Thymus (tissue), 11 donors: ENCODE results near the gene IL1RAPL1. TPM values are rescaled to one million over a fixed set of nuclear protein-coding genes. Genes with fewer than 3 reads are reported as not detected.

ENCODE experiments used
- DNase-seq, 9 donors: peaks; one replicate each; pipeline ENCODE4 v3.0.0-alpha.2; 2013; ENCODE audit warnings: low spot score in 9 of 9, low read depth in 6 of 9, missing footprints in 1 of 9
- H3K27ac ChIP-seq, 2 donors: one replicate each; pipeline ENCODE4 v1.5.1; 2013; ENCODE audit warnings: control low read depth in 1 of 2, low read depth in 1 of 2, low read length in 1 of 2, mild to moderate bottlenecking in 1 of 2, moderate library complexity in 1 of 2
- H3K27me3 ChIP-seq, 2 donors: one replicate each; pipeline ENCODE4 v1.5.1; 2013; ENCODE audit warnings: low read length in 1 of 2; ENCODE audit not compliant: control insufficient read depth in 2 of 2, insufficient read depth in 1 of 2
- H3K36me3 ChIP-seq, 2 donors: one replicate each; pipeline ENCODE4 v1.5.1; 2013; ENCODE audit warnings: low read length in 1 of 2, mild to moderate bottlenecking in 1 of 2, moderate library complexity in 1 of 2; ENCODE audit not compliant: control insufficient read depth in 2 of 2, insufficient read depth in 2 of 2
- H3K4me1 ChIP-seq, 2 donors: one replicate each; pipeline ENCODE4 v1.5.1; 2013; ENCODE audit warnings: low read length in 2 of 2; ENCODE audit not compliant: control insufficient read depth in 2 of 2, insufficient read depth in 2 of 2
- H3K4me3 ChIP-seq, 2 donors: one replicate each; pipeline ENCODE4 v1.5.1; 2013; ENCODE audit warnings: low read length in 2 of 2, control low read depth in 1 of 2, mild to moderate bottlenecking in 1 of 2
- H3K9me3 ChIP-seq, 2 donors: one replicate each; pipeline ENCODE4 v1.5.1; 2013; ENCODE audit warnings: low read length in 1 of 2, mild to moderate bottlenecking in 1 of 2; ENCODE audit not compliant: control insufficient read depth in 2 of 2, insufficient read depth in 1 of 2
- WGBS: extraction: QIAGEN DNeasy Blood & Tissue Kit; methylation state at CpG from one replicate; pipeline ENCODE4 v1.1.7; 2013; 5-methylcytosine and 5-hydroxymethylcytosine counted together
- polyA plus RNA-seq: library from polyadenylated mRNA; stranded (reverse); fragments of 200-250 nt; gene quantifications from one replicate; pipeline ENCODE4 v1.2.3, GENCODE V29; 2013
- total RNA-seq: library from RNA; stranded (reverse); fragments of 120-200 nt; gene quantifications from one replicate; pipeline ENCODE4 v1.2.4, GENCODE V29; 2013
- donor health status: healthy.

Gene IL1RAPL1
- total and polyA plus RNA-seq, 2 donors = 0.02 to 0.33 TPM

- H3K27me3 ChIP-seq = no peaks in the 10 kb centered on the region
- 97% methylated on average over 4 of the region's 4 CpGs for WGBS
Measured at GRCh38 chrX:29746326-29746725, 1159.1 kb downstream of the IL1RAPL1 start.

DNA sequence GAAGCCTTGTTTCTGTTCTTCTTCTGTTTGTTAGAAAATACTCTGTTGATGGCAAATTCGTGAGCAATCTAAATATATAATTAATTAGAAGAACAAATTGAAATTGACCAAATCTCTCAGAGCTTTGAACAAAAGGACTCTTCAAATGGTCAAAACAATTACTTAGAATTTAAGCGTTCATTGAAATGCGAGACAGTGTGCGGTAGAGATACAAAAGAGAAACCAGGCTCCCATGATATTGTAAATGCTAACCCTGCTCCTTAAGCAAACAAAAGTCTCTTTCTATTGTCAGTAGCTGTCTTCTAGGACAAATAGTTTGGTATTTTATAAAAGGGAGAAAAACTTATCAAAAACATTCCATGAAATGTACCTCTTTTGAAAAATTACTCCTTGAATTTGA lies 1174.8 kb downstream of the IL1RAPL1 start:
- H3K27ac ChIP-seq = no peak overlapping the region
- no peak for DNase-seq
- 71% methylated on average over 4 of the region's 4 CpGs for WGBS
- H3K4me3 ChIP-seq = no peak overlapping the region
- no peaks in the 10 kb centered on the region for H3K4me1 ChIP-seq
- H3K9me3 ChIP-seq = no peaks in the 10 kb centered on the region
- H3K27me3 ChIP-seq = no peaks in the 10 kb centered on the region
- no peaks in the 10 kb centered on the region for H3K36me3 ChIP-seq

More at GRCh38 chrX:29746326-29746725, 1159.1 kb downstream of the IL1RAPL1 start:
- no peak overlapping the region for H3K4me3 ChIP-seq
- H3K27ac ChIP-seq = no peak overlapping the region
- H3K9me3 ChIP-seq = no peaks in the 10 kb centered on the region
- no peaks in the 10 kb centered on the region for H3K4me1 ChIP-seq
- DNase-seq = no peak
- no peaks in the 10 kb centered on the region for H3K36me3 ChIP-seq

DNA sequence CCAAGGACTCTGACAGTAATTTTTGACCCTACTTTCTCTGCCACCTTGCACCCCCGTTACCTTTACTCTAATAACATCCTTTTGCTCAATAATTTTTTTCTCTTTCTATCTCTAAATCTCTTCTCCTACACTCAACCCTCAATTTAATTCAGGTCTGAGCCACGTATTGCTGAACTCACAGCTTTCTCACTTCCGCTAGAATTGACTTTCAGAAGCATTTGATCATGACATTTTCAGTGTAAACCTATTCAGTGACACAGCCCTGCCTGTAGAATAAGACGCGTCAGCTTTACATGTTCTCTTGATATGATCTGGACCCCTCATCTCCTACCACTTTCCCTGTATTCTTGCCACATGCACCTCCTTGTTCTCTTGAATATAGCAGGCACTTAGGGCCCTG lies 1188.6 kb downstream of the IL1RAPL1 start:
- no peak for DNase-seq

DNA sequence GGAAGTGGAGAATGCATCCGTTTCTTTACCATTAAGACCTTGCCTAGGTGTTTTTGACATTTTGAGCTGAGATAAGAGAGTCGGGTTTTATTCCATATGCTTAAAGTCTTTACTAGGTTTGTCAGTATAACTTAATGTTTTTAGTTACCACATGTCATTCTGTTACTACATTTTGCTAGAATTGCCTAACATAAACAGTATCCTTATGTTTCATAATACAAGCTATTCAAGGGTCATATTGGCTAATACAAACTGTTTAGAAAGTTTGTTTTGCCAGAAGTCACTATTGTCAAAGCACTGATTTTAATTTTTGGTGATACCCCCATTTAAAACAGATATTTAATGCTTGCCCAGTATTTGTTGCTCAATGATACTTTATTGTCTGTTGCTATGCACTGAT lies 1200.4 kb downstream of the IL1RAPL1 start:
- Histone ChIP-seq H3K4me3 (no peak overlapping the region), H3K9me3 (no peaks in the 10 kb centered on the region), H3K27ac (no peak overlapping the region), H3K27me3 (no peaks in the 10 kb centered on the region), H3K36me3 (no peaks in the 10 kb centered on the region), H3K4me1 (no peaks in the 10 kb centered on the region)
- WGBS = 94% methylated on average over 2 of the region's 2 CpGs
- no peak for DNase-seq

More for the DNA sequence above, 1188.6 kb downstream of the IL1RAPL1 start:
- no peaks in the 10 kb centered on the region for H3K27me3 ChIP-seq
- H3K4me3 ChIP-seq = no peak overlapping the region
- no peak overlapping the region for H3K27ac ChIP-seq
- no peaks in the 10 kb centered on the region for H3K9me3 ChIP-seq
- WGBS = 94% methylated on average over 5 of the region's 5 CpGs
- H3K4me1 ChIP-seq = no peaks in the 10 kb centered on the region
- no peaks in the 10 kb centered on the region for H3K36me3 ChIP-seq

GRCh38 chrX:29788991-29789699 lies 1201.9 kb downstream of the IL1RAPL1 start:
- no peak for DNase-seq
- no peaks in the 10 kb centered on the region for H3K27me3 ChIP-seq
- H3K4me1 ChIP-seq = no peaks in the 10 kb centered on the region
- no peaks in the 10 kb centered on the region for H3K9me3 ChIP-seq
- no peaks in the 10 kb centered on the region for H3K36me3 ChIP-seq
- H3K27ac ChIP-seq = no peak overlapping the region
- H3K4me3 ChIP-seq = no peak overlapping the region
- 86% methylated on average over 4 of the region's 4 CpGs for WGBS

DNA sequence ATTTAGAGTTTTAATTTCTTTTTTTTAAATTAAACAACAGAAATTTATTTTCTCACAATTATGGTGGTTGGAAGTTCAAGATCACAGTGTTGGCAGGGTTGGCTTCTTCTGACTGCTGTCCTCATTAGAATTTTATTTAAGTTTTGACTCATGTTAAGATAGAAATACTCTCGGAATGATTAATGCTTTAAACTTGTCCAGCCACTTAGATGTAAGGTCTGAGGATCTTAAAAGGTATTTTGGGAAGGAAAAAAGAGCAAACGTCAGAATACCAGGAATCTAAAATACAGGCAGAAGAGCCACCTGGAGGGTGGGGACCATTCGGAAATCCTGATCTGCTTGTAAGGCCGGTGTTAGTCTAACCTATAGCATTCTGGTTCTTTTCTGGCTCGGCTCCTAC lies 1205.1 kb downstream of the IL1RAPL1 start:
- no peaks in the 10 kb centered on the region for H3K36me3 ChIP-seq
- H3K27me3 ChIP-seq = no peaks in the 10 kb centered on the region
- no peak overlapping the region for H3K27ac ChIP-seq
- no peaks in the 10 kb centered on the region for H3K4me1 ChIP-seq
- no peaks in the 10 kb centered on the region for H3K9me3 ChIP-seq
- H3K4me3 ChIP-seq = no peak overlapping the region
- 86% methylated on average over 5 of the region's 5 CpGs for WGBS
- DNase-seq = no peak

DNA sequence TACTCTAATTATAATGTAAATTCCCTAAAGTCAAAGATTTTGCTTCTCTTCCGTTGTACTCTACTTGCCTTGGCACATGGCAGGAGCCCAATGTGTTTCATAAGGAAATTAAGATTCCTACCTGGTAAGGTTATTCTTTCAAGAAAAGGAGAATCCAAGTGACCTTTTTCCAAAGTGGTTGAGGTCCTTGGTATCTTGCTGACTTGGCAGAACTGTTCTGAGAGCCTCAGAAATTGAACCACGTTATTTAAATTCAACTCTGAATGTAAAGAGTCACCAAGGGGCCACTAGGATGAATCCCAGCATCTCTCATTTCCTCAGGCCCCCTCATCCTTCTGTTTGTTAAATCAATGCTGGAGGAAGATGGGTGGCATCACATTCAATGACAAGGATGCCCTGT lies 1209.9 kb downstream of the IL1RAPL1 start:
- Histone ChIP-seq H3K27ac (no peak overlapping the region), H3K27me3 (no peaks in the 10 kb centered on the region), H3K9me3 (no peaks in the 10 kb centered on the region), H3K4me1 (no peaks in the 10 kb centered on the region), H3K4me3 (no peak overlapping the region), H3K36me3 (no peaks in the 10 kb centered on the region)
- DNase-seq = no peak
- 86% methylated on average over 2 of the region's 2 CpGs for WGBS

GRCh38 chrX:29798469-29798868 lies 1211.2 kb downstream of the IL1RAPL1 start:
- H3K27ac ChIP-seq = no peak overlapping the region
- DNase-seq = no peak
- WGBS = 98% methylated on average over 2 of the region's 2 CpGs
- H3K4me3 ChIP-seq = no peak overlapping the region
- H3K4me1 ChIP-seq = no peaks in the 10 kb centered on the region
- no peaks in the 10 kb centered on the region for H3K36me3 ChIP-seq
- no peaks in the 10 kb centered on the region for H3K9me3 ChIP-seq
- H3K27me3 ChIP-seq = no peaks in the 10 kb centered on the region

DNA sequence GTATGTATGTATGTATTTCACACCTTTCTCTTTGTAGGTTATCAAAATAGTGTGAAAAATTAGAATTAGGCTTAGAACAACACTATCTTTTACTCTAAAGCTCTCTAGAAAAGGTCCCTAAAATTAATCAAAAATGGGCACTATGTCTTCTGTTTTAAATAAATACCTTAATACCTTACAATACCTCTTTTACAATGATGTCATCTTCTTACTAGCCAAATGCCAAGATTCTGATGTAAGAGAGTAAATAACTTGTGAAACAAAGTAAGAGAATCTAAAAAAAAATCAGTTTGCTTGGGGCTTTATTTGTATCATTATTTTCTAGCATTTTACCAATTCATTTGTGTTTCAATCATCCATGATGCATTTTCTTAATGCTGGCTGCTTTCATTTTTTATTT lies 1225.9 kb downstream of the IL1RAPL1 start:
- Histone ChIP-seq H3K4me3 (no peak overlapping the region), H3K27ac (no peak overlapping the region), H3K27me3 (no peaks in the 10 kb centered on the region), H3K36me3 (no peaks in the 10 kb centered on the region), H3K4me1 (no peaks in the 10 kb centered on the region), H3K9me3 (no peaks in the 10 kb centered on the region)
- DNase-seq = no peak
